Ectodermal cell (in vitro differentiated cells): Measurements from ENCODE around the gene CTNNA2.
"Not testable (repeated sequence)": the region's sequence is repeated elsewhere in the genome, so short reads cannot be mapped to it uniquely, and the experiment has no call there.

Experiments
- H3K27ac ChIP-seq: 2 replicates; pipeline ENCODE4 v1.7.0; 2013; ENCODE audit warnings: mild to moderate bottlenecking, low read depth, low read length; ENCODE audit not compliant: insufficient read depth, poor library complexity, severe bottlenecking
- H3K27me3 ChIP-seq: 2 replicates; pipeline ENCODE4 v1.7.0; 2013; ENCODE audit warnings: mild to moderate bottlenecking, low read length; ENCODE audit not compliant: insufficient read depth, control insufficient read depth, poor library complexity, severe bottlenecking
- H3K36me3 ChIP-seq: one replicate; pipeline ENCODE4 v1.7.0; 2013; ENCODE audit warnings: low read length; ENCODE audit not compliant: control insufficient read depth, insufficient read depth
- H3K4me1 ChIP-seq: one replicate; pipeline ENCODE4 v1.7.0; 2013; ENCODE audit warnings: low read length; ENCODE audit not compliant: control insufficient read depth, insufficient read depth
- H3K4me3 ChIP-seq: 2 replicates; pipeline ENCODE4 v1.7.0; 2013; ENCODE audit warnings: low read depth, low read length, control low read depth; ENCODE audit not compliant: insufficient read depth
- H3K9me3 ChIP-seq: 2 replicates; pipeline ENCODE4 v1.7.0; 2013; ENCODE audit warnings: mild to moderate bottlenecking, low read length, moderate library complexity; ENCODE audit not compliant: control insufficient read depth
- WGBS, 2 experiments: methylation state at CpG; one replicate each; pipeline ENCODE4 v1.1.7; 2013; ENCODE audit warnings: missing lambda C conversion rate in 2 of 2; 5-methylcytosine and 5-hydroxymethylcytosine counted together

CTNNA2 gene

DNA sequence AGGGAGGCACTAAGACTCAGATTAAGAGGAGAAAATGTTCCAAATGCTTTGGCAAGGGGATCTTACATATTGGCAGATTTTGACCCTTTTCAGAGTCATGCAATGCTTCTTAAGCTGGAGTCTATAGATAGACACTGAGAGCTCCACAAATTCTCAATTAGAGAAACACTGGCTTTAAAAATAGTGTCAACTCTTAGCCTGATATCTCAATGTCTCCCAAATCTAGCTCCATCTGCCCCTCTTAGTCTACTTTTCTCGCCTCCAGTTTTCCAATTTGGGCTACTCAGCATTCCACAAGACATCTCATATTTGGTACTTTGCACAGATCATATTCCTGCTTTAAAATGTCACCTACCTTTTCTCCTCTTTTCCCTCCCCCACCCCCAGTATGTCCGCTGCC is 559.1 kb downstream of the CTNNA2 start:
- WGBS, 2 experiments: 94% methylated on average over 2 of the region's 2 CpGs
- H3K9me3 ChIP-seq: no peaks in the 10 kb centered on the region
- H3K4me1 ChIP-seq: no peaks in the 10 kb centered on the region
- no peak overlapping the region for H3K27ac ChIP-seq
- H3K27me3 ChIP-seq: no peaks in the 10 kb centered on the region
- no peaks in the 10 kb centered on the region for H3K36me3 ChIP-seq
- no peak overlapping the region for H3K4me3 ChIP-seq

DNA sequence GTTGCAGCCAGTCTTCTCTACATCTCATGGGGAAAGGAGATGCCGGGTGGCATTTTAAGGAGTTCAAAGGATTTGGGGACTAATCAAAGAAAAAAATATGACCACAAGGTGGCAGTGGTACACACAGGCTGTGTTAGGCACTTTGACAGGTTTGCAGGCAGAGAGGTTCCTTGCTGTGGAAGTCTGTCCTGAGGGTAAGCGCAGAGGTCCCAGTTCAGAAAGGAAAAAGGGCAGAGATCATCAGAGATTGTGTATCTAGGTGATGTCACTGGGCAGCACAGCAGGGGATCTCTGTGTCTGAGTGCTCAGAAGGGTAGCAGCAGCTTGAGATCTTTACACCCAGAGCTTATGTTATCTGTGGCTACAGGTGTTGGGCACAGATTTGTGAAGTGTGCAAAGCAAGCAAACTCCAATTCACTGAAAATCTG is 560.3 kb downstream of the CTNNA2 start:
- H3K27me3 ChIP-seq: no peaks in the 10 kb centered on the region
- H3K4me3 ChIP-seq: no peak overlapping the region
- no peaks in the 10 kb centered on the region for H3K4me1 ChIP-seq
- no peaks in the 10 kb centered on the region for H3K9me3 ChIP-seq
- H3K36me3 ChIP-seq: no peaks in the 10 kb centered on the region
- WGBS, 2 experiments: 46 to 61% methylated on average over 2 of the region's 2 CpGs
- no peak overlapping the region for H3K27ac ChIP-seq

- Histone ChIP-seq H3K9me3 (no peaks in the 10 kb centered on the region), H3K27ac (no peak overlapping the region), H3K27me3 (no peaks in the 10 kb centered on the region), H3K4me1 (no peaks in the 10 kb centered on the region), H3K36me3 (no peaks in the 10 kb centered on the region), H3K4me3 (no peak overlapping the region)
- 95 to 100% methylated on average over 3 to 5 of the region's 5 CpGs for WGBS, 2 experiments
Observed at GRCh38 chr2:80074321-80075070, 561.6 kb downstream of the CTNNA2 start.

GRCh38 chr2:80075719-80076118 is 562.9 kb downstream of the CTNNA2 start:
- WGBS, 2 experiments: 100% methylated on average over 1 of the region's 1 CpG; no CpG with 5 or more reads in 1 of the 2 experiments
- no peak overlapping the region for H3K4me3 ChIP-seq
- no peaks in the 10 kb centered on the region for H3K9me3 ChIP-seq
- no peaks in the 10 kb centered on the region for H3K36me3 ChIP-seq
- H3K27ac ChIP-seq: no peak overlapping the region
- no peaks in the 10 kb centered on the region for H3K27me3 ChIP-seq
- no peaks in the 10 kb centered on the region for H3K4me1 ChIP-seq

DNA sequence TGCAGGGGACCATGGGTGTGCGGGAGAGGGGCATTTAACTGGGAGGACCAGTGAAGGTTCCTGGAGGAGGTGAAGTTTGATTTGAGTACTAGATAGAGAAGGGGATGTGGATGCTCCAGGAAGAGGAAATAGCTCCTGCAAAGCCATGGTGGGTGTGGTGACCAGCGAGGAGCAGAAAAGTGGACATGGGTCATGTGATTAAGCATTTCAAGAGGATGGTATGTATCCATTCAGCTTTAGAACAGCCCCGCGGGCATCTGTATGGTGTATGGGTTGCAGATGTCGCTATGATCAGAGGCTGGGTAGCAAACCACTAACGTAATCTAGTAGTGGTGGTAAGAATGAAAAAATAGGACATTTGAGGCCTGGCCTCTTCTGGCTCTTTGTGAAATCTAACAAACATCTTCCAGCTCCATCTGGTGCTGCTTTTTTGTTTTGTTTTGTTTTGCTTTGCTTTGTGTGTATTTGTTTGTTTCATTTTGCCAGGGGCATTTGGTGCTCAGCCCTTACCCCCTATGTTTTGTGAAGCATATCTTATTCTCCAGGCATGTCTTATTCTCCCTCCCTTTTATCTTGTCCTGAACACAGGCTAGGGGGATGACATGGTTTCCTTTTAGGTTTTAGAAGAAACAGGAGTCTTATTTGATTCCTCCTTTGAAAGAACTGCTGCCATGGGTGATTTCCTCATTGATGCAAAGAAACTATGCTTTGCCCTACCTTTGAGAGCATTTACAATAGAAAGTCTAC is 565.6 kb downstream of the CTNNA2 start:
- no peaks in the 10 kb centered on the region for H3K4me1 ChIP-seq
- no peaks in the 10 kb centered on the region for H3K27me3 ChIP-seq
- 96 to 100% methylated on average over 6 of the region's 6 CpGs for WGBS, 2 experiments
- no peaks in the 10 kb centered on the region for H3K36me3 ChIP-seq
- H3K9me3 ChIP-seq: no peaks in the 10 kb centered on the region
- H3K27ac ChIP-seq: no peak overlapping the region
- no peak overlapping the region for H3K4me3 ChIP-seq

DNA sequence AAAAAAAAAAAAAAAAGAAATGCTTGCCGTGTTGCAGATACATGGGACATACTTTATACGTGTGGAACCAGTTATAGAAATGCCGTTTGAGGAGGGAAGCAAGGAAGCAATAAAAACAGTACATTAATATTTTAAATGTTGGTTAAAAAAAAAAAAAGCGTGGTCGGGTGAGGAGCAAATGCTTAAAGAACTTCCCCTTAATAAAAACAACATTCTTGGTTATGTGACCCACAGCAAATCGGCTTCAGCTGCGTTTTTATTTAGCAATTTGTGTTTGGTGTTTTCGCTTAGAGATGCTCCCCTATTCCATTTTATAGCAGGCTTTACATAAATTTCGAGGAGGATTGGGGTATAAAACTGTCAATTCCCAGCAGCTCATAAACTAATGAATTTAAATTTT is 568.1 kb downstream of the CTNNA2 start:
- Histone ChIP-seq H3K4me3 (no peak overlapping the region), H3K27ac (no peak overlapping the region), H3K27me3 (no peaks in the 10 kb centered on the region), H3K4me1 (no peaks in the 10 kb centered on the region), H3K9me3 (no peaks in the 10 kb centered on the region), H3K36me3 (no peaks in the 10 kb centered on the region)
- WGBS, 2 experiments: 90 to 94% methylated on average over 3 to 8 of the region's 9 CpGs

DNA sequence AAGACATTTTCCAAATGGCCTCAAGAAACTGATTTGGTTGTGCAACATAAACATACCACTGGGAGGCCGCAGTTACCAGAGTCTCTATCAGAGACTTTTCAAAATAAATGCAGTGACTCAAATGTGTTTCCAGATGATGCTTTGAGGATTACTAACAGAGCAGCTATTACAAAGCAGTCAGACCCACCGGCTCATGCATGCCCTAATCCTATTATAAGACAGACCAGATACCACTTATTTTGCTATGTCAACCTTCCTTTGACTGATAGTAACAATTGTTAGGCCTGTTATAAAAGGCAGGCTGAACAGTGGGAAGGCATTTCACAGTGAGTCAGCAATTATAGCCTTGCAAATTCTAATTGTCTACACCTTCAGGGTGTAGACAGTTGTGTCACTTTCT is 574.0 kb downstream of the CTNNA2 start:
- Histone ChIP-seq H3K27me3 (no peaks in the 10 kb centered on the region), H3K27ac (no peak overlapping the region)

GRCh38 chr2:80091237-80091636 is 578.4 kb downstream of the CTNNA2 start:
- WGBS, 2 experiments: 88 to 94% methylated on average over 4 of the region's 4 CpGs
- Histone ChIP-seq H3K4me3 (no peak overlapping the region), H3K4me1 (peaks cover 11% of the 10 kb centered on the region), H3K27me3 (no peaks in the 10 kb centered on the region), H3K27ac (no peak overlapping the region), H3K36me3 (no peaks in the 10 kb centered on the region), H3K9me3 (no peaks in the 10 kb centered on the region)

More for the DNA sequence above, 574.0 kb downstream of the CTNNA2 start:
- WGBS, 2 experiments: 54 to 70% methylated on average over 2 of the region's 2 CpGs
- no peaks in the 10 kb centered on the region for H3K36me3 ChIP-seq
- H3K4me3 ChIP-seq: no peak overlapping the region
- H3K4me1 ChIP-seq: peaks cover 11% of the 10 kb centered on the region
- no peaks in the 10 kb centered on the region for H3K9me3 ChIP-seq

DNA sequence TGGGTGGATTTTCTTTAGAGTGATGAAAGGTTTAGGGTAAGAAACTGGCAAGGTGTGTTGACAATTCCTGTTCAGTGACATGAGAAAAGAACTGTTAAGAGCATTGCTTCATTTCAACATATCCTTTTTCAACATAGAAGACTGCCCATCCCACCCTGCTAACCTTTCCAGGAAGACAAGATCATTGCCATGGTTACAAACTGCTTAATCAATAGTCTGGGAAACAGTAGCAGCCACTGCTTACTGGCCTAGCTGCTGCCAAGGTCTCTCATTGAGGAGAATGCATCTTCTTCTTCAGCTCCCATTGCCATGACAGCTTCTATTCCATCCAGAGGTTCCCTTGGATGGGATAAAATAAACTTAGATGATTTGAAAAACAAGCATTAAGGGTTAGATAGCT is 579.6 kb downstream of the CTNNA2 start:
- Histone ChIP-seq H3K4me3 (no peak overlapping the region), H3K9me3 (no peaks in the 10 kb centered on the region), H3K27me3 (no peaks in the 10 kb centered on the region), H3K4me1 (no peaks in the 10 kb centered on the region), H3K27ac (no peak overlapping the region), H3K36me3 (no peaks in the 10 kb centered on the region)

GRCh38 chr2:80098503-80098902 is 585.7 kb downstream of the CTNNA2 start:
- H3K9me3 ChIP-seq, H3K4me3 ChIP-seq, H3K27ac ChIP-seq, H3K36me3 ChIP-seq, H3K4me1 ChIP-seq, H3K27me3 ChIP-seq: not testable (repeated sequence)
- WGBS, 2 experiments: 95 to 96% methylated on average over 12 of the region's 12 CpGs
